GM12874 (cell line): ENCODE results near the gene CTSF.
A peak's percentile ranks its signal among the peaks of the same experiment; 100 is the strongest.

Source experiments
- CTCF ChIP-seq: IDR thresholded peaks from 2 replicates; pipeline ENCODE4 v1.5.1; 2011; ENCODE audit warnings: low read depth, mild to moderate bottlenecking, control low read depth, low read length, moderate library complexity; ENCODE audit not compliant: insufficient read depth

The CTSF gene

GRCh38 chr11:66543263-66544107, 24.9 kb downstream of the CTSF start:
- peak; percentile 70 for TF ChIP-seq CTCF

- TF ChIP-seq CTCF, result no peak
Measured at GRCh38 chr11:66542362-66542761, 26.0 kb downstream of the CTSF start.

GRCh38 chr11:66541892-66542291, 26.5 kb downstream of the CTSF start:
- TF ChIP-seq CTCF, result no peak

GRCh38 chr11:66539870-66540213, 28.6 kb downstream of the CTSF start:
- TF ChIP-seq CTCF, result no peak

- TF ChIP-seq CTCF, result no peak
Measured at GRCh38 chr11:66539170-66539869, 29.1 kb downstream of the CTSF start.

- no peak for TF ChIP-seq CTCF
Measured at GRCh38 chr11:66532784-66533183, 35.6 kb downstream of the CTSF start.

GRCh38 chr11:66531841-66532240, 36.6 kb downstream of the CTSF start:
- no peak for TF ChIP-seq CTCF
